ENCODE data around the gene ZFYVE1. TPM values are rescaled to one million over a fixed set of nuclear protein-coding genes. Genes with fewer than 3 reads are reported as not detected.

ZFYVE1 gene, protein sequence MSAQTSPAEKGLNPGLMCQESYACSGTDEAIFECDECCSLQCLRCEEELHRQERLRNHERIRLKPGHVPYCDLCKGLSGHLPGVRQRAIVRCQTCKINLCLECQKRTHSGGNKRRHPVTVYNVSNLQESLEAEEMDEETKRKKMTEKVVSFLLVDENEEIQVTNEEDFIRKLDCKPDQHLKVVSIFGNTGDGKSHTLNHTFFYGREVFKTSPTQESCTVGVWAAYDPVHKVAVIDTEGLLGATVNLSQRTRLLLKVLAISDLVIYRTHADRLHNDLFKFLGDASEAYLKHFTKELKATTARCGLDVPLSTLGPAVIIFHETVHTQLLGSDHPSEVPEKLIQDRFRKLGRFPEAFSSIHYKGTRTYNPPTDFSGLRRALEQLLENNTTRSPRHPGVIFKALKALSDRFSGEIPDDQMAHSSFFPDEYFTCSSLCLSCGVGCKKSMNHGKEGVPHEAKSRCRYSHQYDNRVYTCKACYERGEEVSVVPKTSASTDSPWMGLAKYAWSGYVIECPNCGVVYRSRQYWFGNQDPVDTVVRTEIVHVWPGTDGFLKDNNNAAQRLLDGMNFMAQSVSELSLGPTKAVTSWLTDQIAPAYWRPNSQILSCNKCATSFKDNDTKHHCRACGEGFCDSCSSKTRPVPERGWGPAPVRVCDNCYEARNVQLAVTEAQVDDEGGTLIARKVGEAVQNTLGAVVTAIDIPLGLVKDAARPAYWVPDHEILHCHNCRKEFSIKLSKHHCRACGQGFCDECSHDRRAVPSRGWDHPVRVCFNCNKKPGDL
- 16.8 and 32.0 TPM in 2 replicates for total RNA-seq

DNA sequence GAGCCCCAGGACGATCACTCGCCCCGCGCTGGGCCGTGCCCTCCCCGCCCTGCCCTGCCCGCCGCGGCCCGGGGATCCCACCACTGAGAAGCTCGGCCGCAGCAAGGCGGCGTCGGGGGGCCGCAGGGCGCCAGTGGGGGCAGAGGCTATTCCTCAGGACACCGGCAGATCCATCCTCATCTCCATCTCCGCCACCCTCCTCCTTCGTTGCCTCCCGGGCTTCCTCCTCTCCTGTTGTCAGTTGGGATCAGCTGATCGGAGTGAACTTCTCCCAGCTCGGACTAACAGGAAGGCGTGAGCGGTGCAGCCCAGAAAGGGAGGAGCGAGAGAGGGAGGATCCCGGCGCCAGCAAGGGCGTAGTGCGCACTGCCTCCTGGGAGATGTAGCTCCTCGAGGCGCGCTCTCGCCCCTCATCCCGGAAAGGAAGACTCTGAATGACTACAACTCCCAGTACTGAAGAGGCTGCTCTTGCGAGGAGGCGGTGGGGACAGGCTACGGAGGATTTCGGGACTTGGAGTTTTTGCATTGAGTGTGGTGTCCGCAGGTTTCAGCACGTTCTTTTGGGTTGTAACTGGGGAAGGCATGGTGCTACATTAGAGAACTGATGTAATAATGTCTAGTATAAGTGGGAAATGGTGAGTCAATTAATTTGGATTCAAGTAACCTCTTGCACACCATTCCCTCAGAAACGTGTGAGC is at the start of gene ZFYVE1:
TSS of gene ZFYVE1 (minus strand) at position 262 of the 698 bp plus-strand sequence. CDS start 2,598 bp downstream, outside the sequence.

DNA sequence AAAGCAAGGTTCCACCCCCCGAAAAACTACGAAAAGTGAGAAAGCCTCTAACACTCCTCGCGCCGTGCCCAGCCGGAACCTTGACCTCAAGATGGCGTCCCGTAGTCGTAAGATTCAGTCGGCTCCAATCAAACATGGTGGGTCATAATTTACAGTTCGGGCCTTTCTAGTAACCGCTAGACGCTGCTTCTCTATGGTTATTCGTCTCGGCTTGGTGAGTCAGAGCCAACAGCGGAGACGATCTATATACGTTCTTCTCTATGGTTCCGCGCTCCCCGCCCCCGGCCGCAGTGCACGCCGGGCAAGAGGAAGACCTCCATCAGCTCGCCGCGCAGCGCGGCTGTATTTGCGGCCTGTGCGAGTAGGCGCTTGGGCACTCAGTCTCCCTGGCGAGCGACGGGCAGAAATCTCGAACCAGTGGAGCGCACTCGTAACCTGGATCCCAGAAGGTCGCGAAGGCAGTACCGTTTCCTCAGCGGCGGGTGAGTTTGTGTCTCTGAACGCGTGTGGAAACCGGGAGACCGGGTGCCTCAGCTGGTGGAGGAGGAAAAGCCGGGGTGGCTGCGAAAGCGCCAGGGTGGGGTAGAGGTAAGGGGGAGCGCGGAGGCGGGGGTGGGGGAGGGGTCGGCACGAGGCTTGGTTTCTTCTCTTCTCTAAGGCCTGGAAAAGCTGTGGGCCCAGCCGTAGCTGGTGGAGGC is 31.5 kb upstream of the ZFYVE1 start, which contains the start of gene RBM25:
TSS of gene RBM25 (plus strand) at position 311 of the 698 bp plus-strand sequence. CDS start 13,108 bp downstream, outside the sequence.

DNA sequence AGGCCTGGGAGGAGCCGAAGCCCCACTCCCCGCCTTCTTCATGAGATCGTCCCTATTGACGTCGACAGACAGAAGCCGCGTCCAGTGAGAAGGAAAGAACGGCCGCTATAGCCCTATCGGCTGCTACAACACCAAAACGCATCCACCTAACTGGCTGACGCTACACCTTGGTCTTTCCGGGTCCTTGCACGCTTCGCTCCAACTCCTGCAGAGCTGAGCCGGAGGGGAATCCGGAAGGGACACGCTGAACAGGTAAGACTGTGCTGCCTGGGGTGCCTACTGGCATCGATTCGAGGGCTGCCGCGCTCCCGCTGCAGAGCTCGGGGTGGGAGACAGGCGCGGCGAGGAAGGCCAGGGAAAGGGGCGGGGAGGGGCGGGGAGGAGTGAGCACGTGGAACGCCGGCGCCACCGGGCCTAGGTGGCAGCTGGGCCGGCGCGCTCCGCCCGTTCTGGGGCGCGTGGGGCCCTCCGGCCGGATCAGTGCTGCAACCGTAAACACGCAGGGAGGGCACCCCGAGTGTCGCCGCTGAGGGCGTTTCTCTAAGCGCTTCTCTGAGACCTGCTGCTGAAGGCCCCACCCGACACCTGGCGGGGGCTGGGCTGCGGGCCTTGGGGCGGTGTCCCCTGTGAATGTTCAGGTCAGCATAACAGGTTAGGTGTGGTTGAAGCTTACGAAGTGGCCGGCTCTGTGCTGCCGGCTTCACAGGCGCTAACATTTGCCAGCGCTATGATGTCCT is 100.4 kb downstream of the ZFYVE1 start, which contains the start of gene DCAF4:
TSS of gene DCAF4 (plus strand) at position 173 of the 737 bp plus-strand sequence. CDS start 11,515 bp downstream, outside the sequence.

Small RNAs within 50 kb of the gene (small RNA-seq; reads per million reads assigned to genes)
- not detected for gene RN7SL586P (ENCODE audit: low replicate concordance)

Other genes starting within 250 kb of the ZFYVE1 start
- 5.7 and 19.9 TPM in 2 replicates for gene DPF3, start 133.0 kb downstream of the ZFYVE1 start, total RNA-seq
- gene DCAF4, start 100.6 kb downstream of the ZFYVE1 start, total RNA-seq: 30.1 and 47.3 TPM in 2 replicates
- 37.4 and 44.4 TPM in 2 replicates for gene RBM25, start 31.4 kb upstream of the ZFYVE1 start, total RNA-seq
- gene PSEN1, start 109.4 kb upstream of the ZFYVE1 start, total RNA-seq: 68.6 and 89.7 TPM in 2 replicates
- 1.6 and 6.8 TPM in 2 replicates for gene PAPLN, start 210.4 kb upstream of the ZFYVE1 start, total RNA-seq